ENCODE measurements around the gene FNBP1.

The FNBP1 gene

DNA sequence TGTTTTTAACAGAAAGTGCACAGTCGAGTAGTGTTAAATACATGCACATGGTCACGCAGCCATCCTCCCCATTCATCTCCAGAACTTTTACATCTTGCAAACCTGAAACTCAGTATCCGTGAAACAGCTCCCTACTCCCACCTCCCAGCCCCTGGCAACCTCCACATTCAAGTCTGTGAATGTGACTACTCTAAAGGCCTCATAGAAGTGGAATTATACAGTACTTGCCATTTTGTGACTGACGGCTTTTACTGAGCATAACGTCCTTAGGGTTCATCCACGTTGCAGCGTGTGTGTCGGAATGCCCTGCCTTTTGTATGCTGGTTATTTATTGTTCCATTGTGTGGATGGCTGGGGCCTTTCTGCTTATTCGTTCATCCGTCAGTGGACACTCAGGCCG lies 171.9 kb downstream of the FNBP1 start:
- DNase-seq: no peak

DNA sequence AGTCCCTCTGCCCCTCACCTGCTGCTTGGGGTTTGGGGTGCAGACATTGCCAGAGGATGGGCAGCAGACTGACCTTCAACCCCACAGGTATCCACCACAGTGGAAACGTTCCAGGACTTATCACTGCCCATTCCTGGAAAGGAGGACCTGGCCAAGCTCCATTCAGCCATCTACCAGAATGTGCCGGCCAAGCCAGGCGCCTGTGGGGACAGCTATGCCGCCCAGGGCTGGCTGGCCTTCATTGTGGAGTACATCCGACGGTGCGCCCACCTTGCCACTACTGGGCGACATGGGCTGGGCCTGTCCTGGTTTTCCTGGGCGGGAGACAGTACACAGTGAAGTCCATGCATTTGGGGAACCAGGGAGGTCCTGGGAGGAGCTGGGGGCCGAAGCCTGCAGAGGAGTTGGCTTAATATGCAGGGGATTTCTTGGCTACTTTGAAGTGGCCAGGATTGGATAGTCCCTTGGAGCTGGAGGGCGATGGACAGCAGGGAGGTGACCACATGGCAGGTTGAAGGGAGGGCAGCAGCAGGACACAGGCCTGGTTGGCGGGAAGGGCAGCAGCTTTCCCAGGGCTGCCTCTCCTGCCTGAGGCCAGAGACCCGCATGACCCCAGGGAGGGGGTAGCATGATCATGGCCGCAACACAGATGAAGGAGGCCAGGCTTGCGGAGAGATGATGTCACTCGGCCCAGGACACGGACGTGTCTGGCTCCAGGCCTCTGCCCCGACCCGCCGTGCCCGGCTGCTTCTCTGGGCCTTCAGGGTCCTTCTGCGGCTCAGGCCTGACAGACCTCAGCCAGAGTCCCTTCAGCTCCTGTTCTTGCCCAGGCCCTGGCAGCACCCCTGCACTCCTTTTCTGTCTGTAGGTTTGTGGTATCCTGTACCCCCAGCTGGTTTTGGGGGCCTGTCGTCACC lies 173.1 kb downstream of the FNBP1 start:
- no peak for DNase-seq

DNA sequence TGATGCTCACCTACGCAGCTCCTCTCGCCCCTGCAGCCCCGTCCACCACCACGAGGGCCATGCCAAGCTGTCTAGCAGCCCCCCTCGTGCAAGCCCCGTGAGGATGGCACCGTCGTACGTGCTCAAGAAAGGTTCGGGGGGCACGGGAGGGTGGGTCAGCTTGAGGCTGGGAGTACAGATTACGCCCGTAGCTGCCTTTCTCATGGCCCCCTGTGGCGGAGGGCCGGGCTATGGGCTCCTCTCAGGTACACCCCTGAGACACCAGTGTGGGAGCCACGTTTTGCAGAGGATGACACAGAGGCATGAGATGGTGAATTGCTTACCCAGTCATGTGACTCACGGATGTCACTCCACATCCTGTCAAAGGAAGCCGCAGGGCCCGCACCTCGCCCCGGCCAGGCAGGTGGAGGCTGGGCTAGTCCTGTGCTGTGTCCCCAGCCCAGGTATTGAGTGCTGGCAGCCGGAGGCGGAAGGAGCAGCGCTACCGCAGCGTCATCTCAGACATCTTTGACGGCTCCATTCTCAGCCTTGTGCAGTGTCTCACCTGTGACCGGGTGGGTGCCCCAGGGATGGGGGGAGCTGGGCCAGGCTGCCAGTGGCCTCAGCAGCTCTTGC lies 174.0 kb downstream of the FNBP1 start:
- no peak for DNase-seq

DNA sequence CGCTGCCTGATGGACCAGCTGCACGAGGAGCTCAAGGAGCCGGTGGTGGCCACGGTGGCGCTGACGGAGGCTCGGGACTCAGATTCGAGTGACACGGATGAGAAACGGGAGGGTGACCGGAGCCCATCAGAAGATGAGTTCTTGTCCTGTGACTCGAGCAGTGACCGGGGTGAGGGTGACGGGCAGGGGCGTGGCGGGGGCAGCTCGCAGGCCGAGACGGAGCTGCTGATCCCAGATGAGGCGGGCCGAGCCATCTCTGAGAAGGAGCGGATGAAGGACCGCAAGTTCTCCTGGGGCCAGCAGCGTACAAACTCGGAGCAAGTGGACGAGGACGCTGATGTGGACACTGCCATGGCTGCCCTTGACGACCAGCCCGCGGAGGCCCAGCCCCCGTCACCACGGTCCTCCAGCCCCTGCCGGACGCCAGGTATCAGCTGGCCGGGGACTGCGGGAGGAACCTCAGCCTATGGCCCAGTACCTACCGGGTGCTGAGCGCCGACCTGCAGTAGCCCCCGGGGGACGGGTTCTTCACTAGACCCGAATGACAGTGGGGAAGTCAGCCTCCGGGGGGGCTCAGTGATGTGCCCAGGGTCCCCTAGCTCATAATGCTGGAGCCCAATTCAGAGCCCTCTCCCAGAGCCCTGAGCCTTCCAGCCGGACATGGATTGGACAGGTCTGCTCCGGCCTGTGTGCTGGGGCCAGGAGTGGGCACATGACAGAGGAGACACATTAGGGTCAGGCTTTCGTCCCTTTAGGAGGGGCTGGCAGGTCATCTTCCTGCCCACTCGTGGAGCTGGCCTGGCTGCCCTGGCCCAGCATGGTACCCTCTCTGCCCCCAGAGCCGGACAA lies 174.7 kb downstream of the FNBP1 start:
- no peak for DNase-seq

DNA sequence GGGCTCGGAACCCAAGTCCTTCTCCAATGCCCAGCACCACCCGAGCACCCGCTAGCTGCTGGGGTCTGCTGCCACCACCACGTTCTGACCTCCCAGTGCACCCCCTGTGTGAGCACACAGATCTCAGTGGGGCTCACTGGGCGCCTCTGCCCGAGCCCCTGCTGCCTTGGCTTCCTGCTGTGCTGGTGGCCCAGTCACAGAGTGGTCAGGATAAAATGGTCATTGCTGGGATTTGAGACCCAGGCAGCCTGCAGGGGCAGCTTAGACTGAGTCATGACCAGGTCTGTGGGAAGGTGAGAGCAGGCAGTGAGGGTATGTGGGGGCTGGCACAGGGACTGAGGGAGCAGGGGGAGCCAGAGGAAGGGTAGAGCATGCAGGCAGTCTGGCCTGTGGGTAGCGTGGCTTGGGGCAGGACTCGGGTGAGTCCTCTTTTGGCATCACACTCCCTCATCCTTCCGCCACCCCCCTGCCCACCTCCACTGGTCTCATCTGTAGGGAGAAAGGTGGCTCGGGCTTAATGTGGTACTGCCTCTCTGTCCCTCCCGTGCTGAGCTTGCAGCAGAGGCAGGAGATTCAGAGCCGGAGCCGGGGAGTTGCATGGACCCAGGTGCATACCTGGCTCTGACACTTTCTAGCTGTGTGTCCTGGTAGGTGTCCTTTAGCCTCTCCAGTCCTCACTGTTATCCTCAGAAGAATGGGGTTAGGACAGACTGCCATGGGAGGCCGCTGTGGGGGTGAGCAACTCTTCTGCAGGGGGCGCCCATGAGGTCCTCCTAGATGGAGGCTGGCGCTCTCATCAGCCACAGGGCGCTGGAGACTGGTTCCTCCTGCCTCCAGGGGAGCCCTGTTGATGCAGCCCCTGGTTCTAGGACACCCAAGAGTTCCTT lies 175.6 kb downstream of the FNBP1 start:
- DNase-seq: no peak

DNA sequence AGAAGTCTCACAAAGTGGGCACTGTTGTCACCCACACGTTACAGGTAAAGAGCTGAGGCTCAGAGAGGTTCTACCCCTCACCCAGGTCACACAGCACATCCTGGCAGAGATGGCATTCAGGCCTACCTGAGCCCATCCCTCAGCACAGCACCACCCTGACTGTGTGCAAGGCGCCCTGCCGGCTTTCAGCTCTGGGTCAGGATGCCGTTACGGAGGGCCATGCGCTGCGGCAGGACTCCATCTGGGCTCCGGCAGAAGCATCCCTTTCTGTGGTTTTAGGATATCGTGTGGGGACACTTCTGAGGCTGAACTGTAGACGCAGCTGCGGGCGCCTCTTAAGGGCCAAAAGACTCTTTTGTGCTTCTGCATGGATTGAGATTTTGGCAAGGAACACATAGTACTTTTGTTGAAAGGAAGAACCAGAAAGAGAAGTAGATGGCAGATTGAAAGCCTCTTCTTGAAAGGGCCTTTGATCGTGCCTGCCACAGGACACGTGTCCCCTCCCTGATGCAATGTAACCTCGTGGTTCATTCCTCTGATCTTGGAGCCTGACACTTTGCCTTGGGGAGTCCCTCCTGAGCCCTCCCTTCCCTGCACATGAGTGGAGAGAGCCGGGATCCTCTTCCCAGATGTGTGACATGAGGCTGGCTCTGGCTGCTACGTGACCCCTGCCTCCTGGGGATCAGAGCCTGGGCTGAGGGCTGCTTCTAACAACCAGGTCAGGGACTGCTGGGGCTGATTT lies 176.4 kb downstream of the FNBP1 start:
- no peak for DNase-seq

DNA sequence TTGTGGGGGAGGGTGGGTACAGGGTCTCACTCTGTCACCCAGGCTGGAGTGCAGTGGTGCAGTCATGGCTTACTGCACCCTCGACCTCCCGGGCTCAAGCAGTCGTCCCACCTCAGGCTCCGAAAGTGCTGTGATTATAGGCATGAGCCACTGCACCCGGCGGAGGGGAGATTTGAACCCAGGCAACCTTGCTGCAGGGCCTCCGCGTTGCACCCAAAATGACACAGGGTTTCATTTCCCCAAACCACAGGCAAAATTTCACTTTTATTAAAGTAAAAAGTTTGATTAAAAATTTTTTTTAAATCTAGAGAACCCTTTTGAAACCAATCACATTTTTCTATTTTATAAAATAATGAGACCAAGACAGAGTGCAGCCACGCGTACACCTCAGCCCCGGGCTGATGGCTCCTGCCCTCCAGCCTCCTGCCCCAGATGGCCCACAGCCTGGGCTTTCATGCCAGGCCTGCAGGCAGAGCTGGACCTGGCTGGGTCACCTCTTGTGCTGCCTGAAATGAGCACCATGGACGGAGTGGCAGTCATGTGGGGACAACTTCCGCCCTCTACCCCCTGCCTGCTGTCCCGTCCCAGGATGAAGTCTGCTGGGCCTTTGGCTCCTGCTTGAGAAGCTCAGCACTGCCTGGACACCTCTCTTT lies 177.2 kb downstream of the FNBP1 start:
- DNase-seq: no peak

DNA sequence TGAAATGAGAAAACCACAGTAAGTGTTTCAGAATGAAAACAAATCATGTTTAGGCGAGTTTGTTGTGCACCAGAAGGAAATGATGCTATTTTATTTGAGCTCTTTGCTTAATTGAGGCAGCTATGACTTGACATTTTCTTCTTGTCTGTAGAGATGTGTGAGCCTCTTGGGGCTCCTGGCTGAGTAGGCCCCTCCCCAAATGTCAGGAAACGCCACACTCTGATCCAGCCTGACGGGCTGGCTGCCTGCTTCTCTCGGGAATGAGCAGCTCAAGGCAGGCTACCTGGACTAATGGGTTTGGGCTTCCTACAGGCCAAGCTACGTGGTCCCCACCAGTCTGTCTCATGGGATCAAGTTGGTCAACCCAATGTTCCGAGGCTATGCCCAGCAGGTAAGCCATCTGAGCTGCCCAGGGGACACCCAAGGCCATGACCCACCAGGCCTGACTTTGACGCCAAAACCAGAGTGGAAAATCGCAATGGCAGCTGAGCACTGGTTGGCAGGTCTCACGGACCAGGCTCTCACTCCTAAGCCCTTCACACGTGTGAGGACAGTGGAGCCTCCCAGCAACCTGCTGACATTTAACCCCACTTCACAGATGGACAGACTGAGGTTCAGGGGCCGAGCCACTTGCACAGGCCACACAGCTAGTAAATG lies 177.9 kb downstream of the FNBP1 start:
- no peak for DNase-seq

DNA sequence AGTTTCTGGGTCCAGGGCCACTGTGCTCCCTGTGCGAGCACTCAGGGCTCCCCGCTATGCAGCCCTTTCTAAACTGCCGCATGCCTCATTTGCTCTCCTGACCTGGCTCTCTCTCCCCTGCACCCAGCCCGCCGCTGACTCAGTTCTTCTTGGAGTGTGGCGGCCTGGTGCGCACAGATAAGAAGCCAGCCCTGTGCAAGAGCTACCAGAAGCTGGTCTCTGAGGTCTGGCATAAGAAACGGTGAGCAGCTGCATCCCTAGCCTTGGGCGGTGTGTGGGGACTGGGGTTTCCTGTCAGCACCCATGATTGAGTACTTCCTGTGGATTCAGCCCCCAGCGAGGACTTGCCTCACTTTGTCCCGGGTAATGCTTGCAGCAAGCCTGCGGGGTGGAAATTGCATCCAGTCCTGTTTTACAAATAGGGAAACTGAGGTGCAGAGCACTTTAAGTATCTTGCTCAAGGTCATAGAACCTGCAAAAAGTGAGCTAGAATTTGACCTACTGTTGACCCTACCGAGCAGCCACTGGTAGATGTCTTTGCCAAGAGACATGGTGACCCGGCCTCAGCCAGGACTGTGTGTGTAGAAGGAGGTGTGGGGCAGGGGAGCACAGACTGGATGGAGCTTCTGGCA lies 179.8 kb downstream of the FNBP1 start:
- DNase-seq: no peak

DNA sequence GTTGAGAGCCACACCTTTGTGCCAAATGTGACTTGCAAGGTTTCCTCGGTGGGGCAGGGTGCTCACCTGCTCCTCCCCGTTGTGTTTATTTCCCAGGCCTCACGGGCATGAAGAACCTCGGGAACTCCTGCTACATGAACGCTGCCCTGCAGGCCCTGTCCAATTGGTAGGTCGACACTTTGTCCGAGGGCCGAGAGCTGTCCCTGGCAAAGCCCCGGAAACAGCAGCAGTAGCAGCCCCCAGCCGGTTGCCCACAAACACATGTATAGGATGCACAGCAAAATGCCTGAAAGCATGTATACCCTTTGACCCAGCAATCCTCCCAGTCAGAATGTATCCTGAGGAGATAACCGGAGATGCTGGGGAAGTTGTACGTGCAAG lies 181.6 kb downstream of the FNBP1 start:
- no peak for DNase-seq

DNA sequence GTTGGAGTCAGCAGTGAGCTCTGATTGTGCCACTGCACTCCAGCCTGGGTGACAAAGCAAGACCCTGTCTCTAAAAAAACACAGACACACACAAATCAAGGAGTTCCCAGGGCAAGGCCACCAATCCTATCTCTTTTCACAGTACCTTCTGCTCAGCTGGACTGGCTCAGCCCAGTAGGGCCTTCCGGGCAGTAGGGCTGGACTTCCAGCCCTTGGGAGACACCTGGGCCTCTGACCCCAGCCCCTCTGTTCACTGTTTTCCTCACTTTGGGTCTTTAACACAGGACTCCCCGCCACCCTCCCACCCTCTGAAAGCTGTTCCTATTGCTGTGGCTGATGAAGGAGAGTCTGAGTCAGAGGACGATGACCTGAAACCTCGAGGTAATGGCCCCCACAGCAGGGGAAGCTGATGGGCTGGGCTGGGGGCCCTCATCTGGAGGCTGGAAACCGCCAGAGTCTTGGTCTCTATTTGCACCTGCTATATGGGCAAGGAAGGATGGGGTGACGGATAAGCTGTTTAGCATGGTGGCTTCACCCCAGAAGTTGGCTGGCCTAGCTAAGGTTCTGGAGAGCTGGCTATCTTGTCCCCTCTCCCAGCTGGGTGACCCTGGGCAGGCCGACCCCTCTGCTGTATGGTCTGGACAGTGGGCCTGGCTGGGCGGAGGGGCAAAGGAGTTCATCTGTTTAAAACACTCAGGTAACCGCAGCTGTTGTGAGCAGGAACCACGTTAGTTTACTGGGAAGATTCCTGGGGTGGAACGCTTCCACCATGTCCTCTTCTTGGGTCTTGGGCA lies 182.1 kb downstream of the FNBP1 start:
- DNase-seq: no peak

DNA sequence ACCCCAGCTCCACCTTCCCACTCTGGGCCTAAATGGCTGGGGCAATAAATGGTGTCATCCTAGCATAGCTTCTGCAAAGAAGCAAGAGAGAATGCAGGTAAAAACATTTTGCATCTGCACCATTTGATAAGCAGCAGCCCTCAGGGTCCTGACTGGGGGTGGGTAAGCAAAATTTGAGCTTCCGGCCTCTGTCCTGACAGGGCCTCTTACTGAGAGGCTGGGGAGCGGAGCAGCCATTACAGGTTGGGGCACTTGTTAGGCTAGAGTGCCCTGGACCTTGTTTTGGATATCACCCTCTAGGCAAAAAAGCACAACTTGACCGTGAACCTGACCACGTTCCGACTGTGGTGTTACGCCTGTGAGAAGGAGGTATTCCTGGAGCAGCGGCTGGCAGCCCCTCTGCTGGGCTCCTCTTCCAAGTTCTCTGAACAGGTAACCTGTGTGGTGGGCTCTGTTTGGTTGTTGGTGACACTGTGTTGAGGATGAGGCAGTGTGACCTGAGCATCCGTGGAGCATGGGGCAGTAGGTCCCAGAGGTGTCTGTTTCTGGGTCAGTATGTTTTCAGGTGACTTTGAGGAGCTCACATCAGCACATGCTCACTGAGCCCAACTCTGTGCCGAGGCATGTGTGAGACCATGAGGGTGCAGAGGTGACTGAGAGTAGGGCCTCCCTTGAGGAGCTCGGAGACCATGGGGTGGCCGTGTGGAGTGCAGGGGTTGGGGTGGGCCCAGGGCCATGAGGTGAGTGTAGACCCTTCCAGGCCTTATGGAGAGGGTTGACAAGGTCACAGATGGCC lies 184.6 kb downstream of the FNBP1 start:
- DNase-seq: no peak

DNA sequence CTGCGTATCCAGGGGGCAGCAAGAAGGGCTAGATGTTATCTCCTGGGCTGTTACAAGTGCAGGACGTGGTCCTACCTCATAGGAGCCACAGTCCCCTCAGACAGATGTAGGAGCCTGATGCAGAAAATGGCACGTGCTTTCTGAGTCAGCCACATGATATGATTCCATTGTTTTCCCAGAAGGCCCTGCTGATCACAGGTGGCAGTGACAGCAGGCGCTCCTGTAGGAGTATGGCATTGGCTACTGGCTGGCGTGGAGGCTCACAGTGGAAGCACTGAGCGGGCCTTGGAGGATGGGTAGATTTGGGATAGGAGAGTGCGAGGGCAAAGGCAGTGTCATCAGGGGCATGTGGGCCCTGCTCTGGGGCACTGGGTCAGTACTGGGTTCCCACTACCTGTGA lies 185.8 kb downstream of the FNBP1 start:
- DNase-seq: no peak

DNA sequence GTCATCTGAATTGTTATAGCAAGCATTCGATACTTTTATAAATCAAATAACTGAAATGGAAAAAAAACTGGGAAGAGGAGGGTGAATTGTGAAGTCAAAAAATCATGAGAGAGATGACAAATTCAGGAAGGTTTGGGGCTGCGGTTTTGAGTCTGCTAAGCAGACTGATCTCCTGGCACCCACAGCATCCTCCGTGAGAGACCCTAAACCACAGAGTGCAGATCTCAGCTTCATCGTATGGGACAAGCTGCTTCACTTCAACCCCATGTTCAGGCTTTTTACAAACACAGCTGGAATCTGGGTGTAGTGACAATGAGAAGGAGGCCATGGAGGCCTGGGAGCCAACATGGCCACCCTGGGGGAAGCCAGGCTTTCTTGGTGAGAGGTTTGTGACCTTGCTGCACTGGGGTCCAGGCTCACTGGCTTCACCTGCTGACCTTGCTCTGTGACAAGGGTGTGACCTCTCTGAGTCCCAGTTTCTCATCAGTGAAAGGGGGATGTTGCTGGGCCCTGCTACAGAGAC lies 188.3 kb downstream of the FNBP1 start:
- no peak for DNase-seq

DNA sequence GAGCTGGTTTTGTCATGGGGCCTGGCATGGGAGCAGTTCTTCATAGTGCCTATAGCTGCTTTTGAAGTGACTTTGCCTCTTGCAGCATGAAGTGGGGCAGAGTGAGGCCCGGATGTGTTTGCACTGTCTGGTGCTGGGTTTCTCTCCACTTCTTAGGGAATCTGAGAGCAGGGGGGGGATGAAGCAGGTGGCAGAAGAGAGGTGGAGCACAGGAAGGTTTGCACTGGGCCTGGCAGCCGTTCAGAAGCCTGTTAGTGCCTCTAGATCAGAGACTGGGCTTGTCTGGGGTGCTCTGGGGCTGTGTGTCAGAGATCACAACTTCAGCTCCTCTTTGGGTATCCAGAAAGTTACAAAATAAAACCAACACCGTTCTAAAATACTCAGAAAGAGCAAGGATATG lies 189.4 kb downstream of the FNBP1 start:
- DNase-seq: no peak

DNA sequence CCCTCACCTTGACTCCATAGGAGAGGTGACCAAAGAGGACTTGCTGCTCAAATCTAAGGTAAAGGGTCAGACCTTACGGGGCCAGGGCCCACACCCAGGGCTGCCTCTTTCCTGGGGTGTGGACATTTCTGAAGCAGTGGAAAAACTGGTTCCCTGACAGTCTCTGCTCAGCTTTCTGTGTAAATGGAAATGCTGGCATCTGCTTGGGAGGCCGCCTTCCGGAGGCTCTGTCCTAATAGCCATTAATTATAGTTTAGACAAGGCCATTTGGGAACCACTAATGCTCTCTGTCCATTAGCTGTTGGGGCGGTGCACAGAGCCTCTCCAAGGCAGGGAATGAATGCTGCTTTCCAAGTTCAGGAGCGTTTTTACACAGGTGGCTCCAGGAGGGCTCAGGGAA lies 190.4 kb downstream of the FNBP1 start:
- DNase-seq: no peak

DNA sequence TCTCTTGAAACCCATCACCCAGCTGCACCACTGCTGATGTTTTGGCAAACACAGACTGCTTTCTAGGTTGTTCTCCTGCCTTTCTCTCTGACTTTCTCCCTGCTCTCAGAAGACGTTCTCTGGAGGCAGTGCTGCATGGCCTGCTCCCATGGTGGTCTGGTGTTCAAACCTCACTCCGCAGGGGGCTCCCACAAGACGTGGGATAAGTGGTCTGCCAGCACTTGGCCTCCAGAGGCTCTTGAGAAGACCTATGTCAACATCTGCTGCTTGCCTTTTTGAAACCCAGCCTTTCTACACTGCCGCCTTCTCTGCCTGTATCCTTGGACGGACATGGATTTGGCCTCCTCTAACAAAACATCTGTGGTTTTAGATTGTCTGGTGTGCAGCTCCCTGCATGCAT lies 191.2 kb downstream of the FNBP1 start:
- DNase-seq: no peak

All from cerebellar nuclear complex (tissue), 1 donor.